MM.1S (cell line): Measurements from ENCODE around the gene NCKAP5.

Experiments used
- DNase-seq: peaks from one replicate; pipeline ENCODE4 v3.0.0-alpha.2; 2015
- H2AFZ ChIP-seq: fragments of 300-600 bp; sonication (generic); 2 replicates; pipeline ENCODE4 v1.6.0; 2016; ENCODE audit warnings: antibody characterized with exemption, low read length
- H3F3A ChIP-seq: fragments of 300-600 bp; sonication (generic); 2 replicates; pipeline ENCODE4 v1.6.1; 2016; ENCODE audit warnings: mild to moderate bottlenecking, antibody characterized with exemption, low read length, moderate library complexity, mixed read lengths; ENCODE audit not compliant: insufficient read depth
- H3K27ac ChIP-seq: fragments of 300-600 bp; sonication (generic); 2 replicates; pipeline ENCODE4 v1.5.1; 2016; ENCODE audit warnings: mild to moderate bottlenecking, low read length
- H3K27me3 ChIP-seq: fragments of 300-600 bp; sonication (generic); replicated peaks from 2 replicates; pipeline ENCODE4 v1.6.0; 2016; ENCODE audit warnings: low read length; ENCODE audit not compliant: insufficient read depth
- H3K36me3 ChIP-seq: fragments of 300-600 bp; sonication (generic); replicated peaks from 2 replicates; pipeline ENCODE4 v1.6.1; 2016; ENCODE audit warnings: mild to moderate bottlenecking, low read length, mixed read lengths; ENCODE audit not compliant: insufficient read depth
- H3K4me1 ChIP-seq: fragments of 300-600 bp; sonication (generic); 2 replicates; pipeline ENCODE4 v1.6.1; 2016; ENCODE audit warnings: low read length, mixed read lengths
- H3K4me2 ChIP-seq: fragments of 300-600 bp; sonication (generic); 2 replicates; pipeline ENCODE4 v1.6.0; 2016; ENCODE audit warnings: low read depth, low read length
- H3K4me3 ChIP-seq: fragments of 300-600 bp; sonication (generic); 2 replicates; pipeline ENCODE4 v1.5.1; 2016; ENCODE audit warnings: low read length, mixed read lengths
- H3K79me2 ChIP-seq: fragments of 300-600 bp; sonication (generic); 2 replicates; pipeline ENCODE4 v1.6.1; 2016; ENCODE audit warnings: mixed run types, low read length, mixed read lengths
- H3K9ac ChIP-seq: fragments of 300-600 bp; sonication (generic); 2 replicates; pipeline ENCODE4 v1.6.1; 2016; ENCODE audit warnings: low read length, mixed read lengths
- H3K9me2 ChIP-seq: fragments of 300-600 bp; sonication (generic); replicated peaks from 2 replicates; pipeline ENCODE4 v1.6.1; 2016; ENCODE audit warnings: mild to moderate bottlenecking, low read length, mixed read lengths; ENCODE audit not compliant: insufficient read depth
- H3K9me3 ChIP-seq: fragments of 300-600 bp; sonication (generic); replicated peaks from 2 replicates; pipeline ENCODE4 v1.6.1; 2016; ENCODE audit warnings: mild to moderate bottlenecking, low read length, mixed read lengths; ENCODE audit not compliant: insufficient read depth
- H4K20me1 ChIP-seq: fragments of 300-600 bp; sonication (generic); 2 replicates; pipeline ENCODE4 v1.6.1; 2016; ENCODE audit warnings: mild to moderate bottlenecking, low read length, moderate library complexity, mixed read lengths; ENCODE audit not compliant: insufficient read depth
- CTCF ChIP-seq: fragments of 300-600 bp; sonication (generic); IDR thresholded peaks from 2 replicates; pipeline ENCODE4 v1.5.1; 2016; ENCODE audit warnings: antibody characterized with exemption, low read length, mixed read lengths
- EZH2 ChIP-seq: fragments of 300-600 bp; sonication (generic); optimal IDR thresholded peaks from 2 replicates; pipeline ENCODE3; 2017; ENCODE audit warnings: low read depth, mild to moderate bottlenecking, antibody characterized with exemption, low read length, mixed read lengths
- EZH2phosphoT487 ChIP-seq: fragments of 300-600 bp; sonication (generic); IDR thresholded peaks from 2 replicates; pipeline ENCODE4 v1.6.1; 2018; ENCODE audit warnings: antibody characterized with exemption, low read length

NCKAP5 gene

GRCh38 chr2:132668189-132668823, 900.0 kb downstream of the NCKAP5 start:
- H3K9ac ChIP-seq: no peak overlapping the region

GRCh38 chr2:132667706-132668105, 900.6 kb downstream of the NCKAP5 start:
- H3K4me2 ChIP-seq: no peak overlapping the region
- no peaks in the 10 kb centered on the region for H3K4me1 ChIP-seq
- H3K9me2 ChIP-seq: no peaks in the 10 kb centered on the region
- H3K79me2 ChIP-seq: no peaks in the 10 kb centered on the region
- H2AFZ ChIP-seq: no peak overlapping the region
- H3K27me3 ChIP-seq: no peaks in the 10 kb centered on the region
- H3K27ac ChIP-seq: no peak overlapping the region
- no peaks in the 10 kb centered on the region for H3F3A ChIP-seq
- TF ChIP-seq EZH2 (no peak), EZH2phosphoT487 (no peak), CTCF (no peak)
- H3K4me3 ChIP-seq: no peak overlapping the region
- no peaks in the 10 kb centered on the region for H3K9me3 ChIP-seq
- no peaks in the 10 kb centered on the region for H3K36me3 ChIP-seq
- no peaks in the 10 kb centered on the region for H4K20me1 ChIP-seq
- DNase-seq: no peak
- no peak overlapping the region for H3K9ac ChIP-seq

More at GRCh38 chr2:132668189-132668823, 900.0 kb downstream of the NCKAP5 start:
- Histone ChIP-seq H4K20me1 (no peaks in the 10 kb centered on the region), H3F3A (no peaks in the 10 kb centered on the region), H3K36me3 (no peaks in the 10 kb centered on the region), H3K79me2 (no peaks in the 10 kb centered on the region), H3K9me3 (no peaks in the 10 kb centered on the region), H3K4me2 (no peak overlapping the region), H3K27ac (no peak overlapping the region), H3K4me3 (no peak overlapping the region), H3K9me2 (no peaks in the 10 kb centered on the region), H3K4me1 (no peaks in the 10 kb centered on the region), H2AFZ (no peak overlapping the region), H3K27me3 (no peaks in the 10 kb centered on the region)
- TF ChIP-seq EZH2 (no peak), CTCF (no peak), EZH2phosphoT487 (no peak)
- DNase-seq: no peak

- DNase-seq: no peak
- Histone ChIP-seq H4K20me1 (no peaks in the 10 kb centered on the region), H3F3A (no peaks in the 10 kb centered on the region), H3K4me2 (no peak overlapping the region), H3K9me2 (no peaks in the 10 kb centered on the region), H3K4me1 (0 out of 2 replicates have a peak, but pooled peaks cover 3% of the 10 kb centered on the region), H3K79me2 (no peaks in the 10 kb centered on the region), H3K27me3 (no peaks in the 10 kb centered on the region), H3K36me3 (no peaks in the 10 kb centered on the region), H3K27ac (no peak overlapping the region), H3K4me3 (no peak overlapping the region), H3K9me3 (no peaks in the 10 kb centered on the region), H2AFZ (no peak overlapping the region), H3K9ac (no peak overlapping the region)
- no peak for TF ChIP-seq CTCF
- no peak for TF ChIP-seq EZH2
- TF ChIP-seq EZH2phosphoT487: no peak
Observed at GRCh38 chr2:132665401-132666140, 902.7 kb downstream of the NCKAP5 start.
